T47D (cell line): ENCODE results near the gene ALK.
A peak's percentile ranks its signal among the peaks of the same experiment; 100 is the strongest.

Experiments
- DNase-seq, 2 experiments: peaks; one replicate each; pipeline versions ENCODE4 v3.0.0 to v3.0.0-alpha.2; 2011 to 2012; ENCODE audit warnings: low read depth in 1 of 2, low spot score in 1 of 2
- JUND ChIP-seq: IDR thresholded peaks from 2 replicates; pipeline ENCODE4 v1.6.1; 2012; ENCODE audit warnings: low read depth
- in situ Hi-C: cut with HindIII; loops from 2 replicates; pipeline ENCODE4 v1.10.0; 2016; ENCODE audit warnings: low sequenced_read_pairs, low pct_unique_long_range_greater_than_20kb

The ALK gene

GRCh38 chr2:29921560-29921915 lies at the start of gene ALK:
ALK (minus strand) TSS chr2:29921586; CDS start chr2:29920659, 927 bp downstream.
- in situ Hi-C loops, result no loop called here
- DNase-seq, result peak; percentile 76 to 91
- TF ChIP-seq JUND, result no peak

GRCh38 chr2:29966266-29966665 lies 44.9 kb upstream of the ALK start:
- DNase-seq, result no peak
- in situ Hi-C loops, result no loop called here
- TF ChIP-seq JUND, result no peak

GRCh38 chr2:29963972-29964570 lies 42.7 kb upstream of the ALK start:
- no peak for DNase-seq
- in situ Hi-C loops, result no loop called here
- TF ChIP-seq JUND, result no peak

GRCh38 chr2:29962922-29963321 lies 41.5 kb upstream of the ALK start:
- in situ Hi-C loops, result no loop called here
- no peak for DNase-seq
- no peak for TF ChIP-seq JUND

- no peak for TF ChIP-seq JUND
- in situ Hi-C loops, result no loop called here
- no peak for DNase-seq
Observed at GRCh38 chr2:29954316-29954715, 32.9 kb upstream of the ALK start.

GRCh38 chr2:29952973-29953372 lies 31.6 kb upstream of the ALK start:
- in situ Hi-C loops, result no loop called here
- TF ChIP-seq JUND, result no peak
- DNase-seq, result no peak

GRCh38 chr2:29951576-29951975 lies 30.2 kb upstream of the ALK start:
- TF ChIP-seq JUND, result no peak
- in situ Hi-C loops, result no loop called here
- no peak for DNase-seq

GRCh38 chr2:29950481-29950880 lies 29.1 kb upstream of the ALK start:
- no peak for DNase-seq
- in situ Hi-C loops, result no loop called here
- TF ChIP-seq JUND, result no peak

- in situ Hi-C loops, result no loop called here
- TF ChIP-seq JUND, result no peak
- no peak for DNase-seq
Observed at GRCh38 chr2:29949042-29949441, 27.7 kb upstream of the ALK start.

- no peak for TF ChIP-seq JUND
- in situ Hi-C loops, result no loop called here
- no peak for DNase-seq
Observed at GRCh38 chr2:29946505-29946904, 25.1 kb upstream of the ALK start.

GRCh38 chr2:29942711-29943110 lies 21.3 kb upstream of the ALK start:
- DNase-seq, result no peak
- in situ Hi-C loops, result no loop called here
- no peak for TF ChIP-seq JUND

GRCh38 chr2:29940706-29941105 lies 19.3 kb upstream of the ALK start:
- in situ Hi-C loops, result no loop called here
- no peak for TF ChIP-seq JUND
- DNase-seq, result no peak

- no peak for TF ChIP-seq JUND
Observed at GRCh38 chr2:29936020-29936419, 14.6 kb upstream of the ALK start.

GRCh38 chr2:29931818-29932217 lies 10.4 kb upstream of the ALK start:
- in situ Hi-C loops, result no loop called here
- no peak for TF ChIP-seq JUND

More at GRCh38 chr2:29936020-29936419, 14.6 kb upstream of the ALK start:
- DNase-seq, result no peak
- in situ Hi-C loops, result no loop called here

More at GRCh38 chr2:29931818-29932217, 10.4 kb upstream of the ALK start:
- DNase-seq, result no peak
